HG03108 (cell line): ENCODE measurements around the gene FBXO40.
A peak's percentile ranks its signal among the peaks of the same experiment; 100 is the strongest.

Experiments
- ATAC-seq: cut with Tn5 transposase; IDR thresholded peaks from one replicate; pipeline ENCODE4 v1.9.1; 2021; ENCODE audit warnings: moderate library complexity; ENCODE audit not compliant: unreplicated experiment

The FBXO40 gene

GRCh38 chr3:121619691-121620090 lies 26.5 kb downstream of the FBXO40 start:
- no peak for ATAC-seq

GRCh38 chr3:121621491-121621890 lies 28.3 kb downstream of the FBXO40 start:
- ATAC-seq, result no peak

DNA sequence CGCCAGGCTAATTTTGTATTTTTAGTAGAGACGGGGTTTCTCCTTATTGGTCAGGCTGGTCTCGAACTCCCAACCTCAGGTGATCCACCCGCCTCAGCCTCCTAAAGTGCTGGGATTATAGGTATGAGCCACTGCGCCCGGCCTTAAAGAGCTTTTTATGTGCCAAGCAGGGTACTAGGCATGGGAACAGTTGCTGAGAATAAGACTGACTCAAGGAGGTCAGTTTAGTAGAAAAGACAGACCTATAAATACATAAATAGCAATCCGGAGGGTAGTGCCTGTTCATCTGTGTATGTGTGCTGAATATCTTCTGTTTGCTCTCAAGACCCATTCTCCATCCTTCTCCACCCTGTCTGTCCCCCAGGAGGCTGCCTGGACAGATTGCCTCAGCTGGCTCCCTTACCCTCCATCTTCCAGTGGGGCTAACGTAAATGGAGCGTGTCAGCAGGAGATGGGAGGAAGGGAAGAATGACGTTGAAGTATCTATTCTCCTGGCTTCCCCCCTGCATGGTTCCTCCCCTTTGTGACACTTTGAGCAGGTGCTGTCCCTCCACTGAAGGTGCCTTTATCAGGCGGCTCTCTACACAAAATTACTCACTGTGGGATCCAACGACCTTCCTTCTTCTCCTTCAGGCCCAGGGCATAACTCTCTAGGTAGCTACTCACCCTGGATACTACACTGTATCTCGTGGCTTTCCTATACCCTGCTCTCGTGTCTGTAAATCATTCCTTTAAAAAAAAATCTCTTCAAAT lies 31.1 kb downstream of the FBXO40 start:
- no peak for ATAC-seq

DNA sequence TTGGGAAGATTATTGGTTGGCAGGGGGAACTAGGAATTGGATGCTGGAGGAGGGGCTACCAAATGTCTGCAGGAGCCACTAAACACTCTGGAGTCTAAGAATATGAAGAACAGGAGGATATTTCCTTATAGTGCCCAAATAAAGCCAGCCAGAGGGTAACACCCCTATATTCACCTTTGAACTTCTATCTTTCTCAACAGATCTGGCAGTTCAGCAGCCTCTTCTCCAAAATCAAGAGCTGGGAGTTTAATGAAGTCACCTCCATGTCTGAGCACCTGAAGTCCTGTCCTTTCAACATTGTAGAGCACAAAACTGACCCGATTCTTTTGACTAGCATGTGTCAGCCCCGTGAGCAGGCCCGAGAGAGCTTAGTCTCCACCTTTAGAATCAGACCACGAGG lies 33.3 kb downstream of the FBXO40 start:
- no peak for ATAC-seq

GRCh38 chr3:121627211-121627610 lies 34.0 kb downstream of the FBXO40 start:
- ATAC-seq, result no peak

DNA sequence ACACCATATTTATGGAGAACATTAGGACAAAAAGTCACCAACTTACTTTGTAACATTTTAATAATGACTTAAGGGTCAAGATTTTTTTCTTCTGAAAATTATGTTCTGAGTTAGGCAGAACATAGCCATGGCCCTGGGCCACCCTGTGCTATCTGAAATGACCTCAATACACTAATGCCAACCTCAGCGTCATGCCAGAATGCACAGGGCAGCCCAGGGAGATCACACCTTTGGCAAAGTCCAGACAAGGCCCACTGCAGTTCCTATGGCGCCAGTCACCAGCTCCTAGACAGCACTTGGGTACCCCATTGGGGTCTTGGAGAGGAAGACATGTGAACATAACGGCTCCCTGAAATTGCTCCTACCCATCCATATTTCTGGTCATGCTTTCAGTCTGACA lies 34.4 kb downstream of the FBXO40 start:
- no peak for ATAC-seq

DNA sequence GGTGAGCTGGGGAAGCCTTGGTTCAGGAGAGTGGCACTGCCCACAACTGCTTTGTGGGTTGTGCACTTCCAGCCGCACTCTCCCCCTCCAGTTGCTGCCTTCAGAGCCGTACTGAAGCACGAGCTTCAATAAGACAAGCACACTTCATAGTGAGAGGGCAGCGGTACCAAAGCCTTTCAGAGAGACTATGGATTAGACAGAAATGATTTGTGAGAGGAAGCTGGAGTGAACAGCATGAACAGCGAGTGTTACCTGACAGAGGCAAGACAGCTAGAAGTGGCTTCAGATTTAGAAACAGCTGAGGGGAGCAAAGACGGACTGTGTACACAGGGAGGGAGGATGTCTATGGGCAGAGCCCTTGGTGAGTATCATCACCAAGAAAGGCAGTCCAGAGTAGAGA lies 36.4 kb downstream of the FBXO40 start:
- ATAC-seq, result no peak

- ATAC-seq, result no peak
Measured at GRCh38 chr3:121630355-121630754, 37.2 kb downstream of the FBXO40 start.

DNA sequence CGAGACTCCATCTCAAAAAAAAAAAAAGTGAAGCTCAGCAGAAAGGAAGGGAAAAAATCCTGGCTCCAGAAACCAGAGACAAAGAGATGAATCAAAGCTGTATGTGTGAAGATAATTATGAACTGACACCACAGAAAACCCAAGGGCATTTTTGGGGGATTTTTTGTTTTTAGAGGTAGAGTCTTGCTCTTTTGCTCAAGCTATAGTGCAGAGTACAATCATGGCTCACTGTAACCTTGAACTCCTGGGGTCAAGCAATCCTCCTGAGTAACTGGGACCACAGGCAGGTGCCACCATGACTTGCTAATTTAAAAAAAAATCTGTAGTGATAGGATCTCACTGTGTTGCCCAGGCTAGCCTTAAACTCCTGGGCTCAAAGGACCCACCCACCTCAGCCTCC lies 44.7 kb downstream of the FBXO40 start:
- ATAC-seq, result no peak

- ATAC-seq, result no peak
Measured at GRCh38 chr3:121641127-121641526, 47.9 kb downstream of the FBXO40 start.

- no peak for ATAC-seq
Measured at GRCh38 chr3:121642601-121643314, 49.6 kb downstream of the FBXO40 start.

- ATAC-seq, result no peak
Measured at GRCh38 chr3:121645054-121645453, 51.9 kb downstream of the FBXO40 start.

- ATAC-seq, result no peak
Measured at GRCh38 chr3:121648219-121648958, 55.2 kb downstream of the FBXO40 start.

DNA sequence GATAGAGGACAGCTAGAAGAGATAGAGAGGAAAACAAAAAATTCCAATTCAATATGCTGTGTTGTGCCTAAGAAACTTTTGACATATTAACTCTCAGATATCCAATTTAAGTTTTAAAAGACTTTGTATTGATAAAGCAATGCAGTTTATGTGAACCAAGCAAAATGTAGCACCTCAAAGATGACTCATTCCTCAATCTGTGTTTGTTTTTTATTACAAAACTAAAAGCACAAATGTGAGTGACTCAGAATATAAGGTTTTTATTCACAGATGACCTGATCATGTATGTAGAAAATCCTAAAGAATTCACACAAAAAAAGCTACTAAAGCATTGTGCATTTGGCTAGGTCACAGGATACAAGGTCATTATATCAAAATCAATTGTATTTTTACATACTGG lies 56.5 kb downstream of the FBXO40 start:
- no peak for ATAC-seq

DNA sequence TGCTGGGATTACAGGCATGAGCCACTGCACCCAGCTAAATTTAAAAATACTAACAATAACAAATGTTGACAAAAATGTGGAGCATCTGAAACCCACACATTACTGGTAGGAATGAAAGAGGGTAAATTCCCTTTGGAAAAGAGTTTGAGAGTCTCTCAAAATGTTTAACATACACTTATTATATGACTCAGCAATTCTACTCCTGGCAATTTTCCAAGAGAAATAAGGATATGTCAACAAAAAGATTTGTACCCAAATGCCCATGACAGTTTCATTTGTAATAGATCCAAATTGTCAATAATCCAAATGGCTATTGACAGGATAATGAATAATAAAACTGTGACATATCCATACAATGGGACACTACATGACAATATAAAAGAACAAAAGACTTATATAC lies 58.5 kb downstream of the FBXO40 start:
- ATAC-seq, result no peak

DNA sequence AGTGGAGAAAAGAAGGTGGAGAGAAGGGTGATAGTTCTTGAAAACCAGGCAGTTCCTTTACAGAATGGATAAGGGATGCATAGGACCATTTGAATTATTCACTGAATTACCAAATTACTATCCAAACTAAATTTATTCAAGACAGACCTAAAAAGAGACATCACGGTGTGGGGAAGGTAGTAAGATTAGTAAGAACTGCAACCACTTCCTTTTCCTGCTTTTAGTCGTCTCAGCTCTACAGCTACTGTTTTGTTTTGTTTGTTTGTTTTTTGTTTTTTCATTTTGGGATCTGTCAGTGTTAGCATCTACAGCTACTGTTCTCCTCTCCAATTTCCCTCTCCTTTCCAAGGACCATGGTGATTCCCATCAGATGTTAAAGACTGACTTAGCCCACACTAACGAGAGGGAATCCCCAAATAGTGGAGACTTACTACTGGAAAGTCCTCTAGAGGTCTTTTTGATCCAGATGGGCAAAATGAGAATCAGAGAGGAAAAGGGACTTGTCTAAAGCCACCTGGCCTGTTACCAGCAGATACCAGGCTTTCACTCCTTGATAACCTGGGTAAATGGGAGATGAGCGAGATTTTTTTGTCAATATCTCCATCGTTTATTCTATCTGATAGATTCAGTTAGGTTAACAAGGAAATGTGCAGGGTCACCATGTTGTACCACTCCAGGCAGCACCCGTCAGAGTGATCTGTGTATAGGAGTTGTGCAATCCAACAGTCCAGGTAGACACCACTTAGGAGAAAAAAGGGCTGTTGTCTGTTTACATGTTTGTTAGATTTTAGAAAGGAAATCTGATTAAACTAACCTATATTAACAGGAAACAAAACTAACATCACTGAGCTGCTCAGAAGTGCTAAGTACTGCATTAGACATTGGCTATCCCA lies 61.6 kb downstream of the FBXO40 start:
- peak; percentile 70 for ATAC-seq

- no peak for ATAC-seq
Measured at GRCh38 chr3:121658716-121659435, 65.7 kb downstream of the FBXO40 start.

- no peak for ATAC-seq
Measured at GRCh38 chr3:121659586-121659985, 66.4 kb downstream of the FBXO40 start.

DNA sequence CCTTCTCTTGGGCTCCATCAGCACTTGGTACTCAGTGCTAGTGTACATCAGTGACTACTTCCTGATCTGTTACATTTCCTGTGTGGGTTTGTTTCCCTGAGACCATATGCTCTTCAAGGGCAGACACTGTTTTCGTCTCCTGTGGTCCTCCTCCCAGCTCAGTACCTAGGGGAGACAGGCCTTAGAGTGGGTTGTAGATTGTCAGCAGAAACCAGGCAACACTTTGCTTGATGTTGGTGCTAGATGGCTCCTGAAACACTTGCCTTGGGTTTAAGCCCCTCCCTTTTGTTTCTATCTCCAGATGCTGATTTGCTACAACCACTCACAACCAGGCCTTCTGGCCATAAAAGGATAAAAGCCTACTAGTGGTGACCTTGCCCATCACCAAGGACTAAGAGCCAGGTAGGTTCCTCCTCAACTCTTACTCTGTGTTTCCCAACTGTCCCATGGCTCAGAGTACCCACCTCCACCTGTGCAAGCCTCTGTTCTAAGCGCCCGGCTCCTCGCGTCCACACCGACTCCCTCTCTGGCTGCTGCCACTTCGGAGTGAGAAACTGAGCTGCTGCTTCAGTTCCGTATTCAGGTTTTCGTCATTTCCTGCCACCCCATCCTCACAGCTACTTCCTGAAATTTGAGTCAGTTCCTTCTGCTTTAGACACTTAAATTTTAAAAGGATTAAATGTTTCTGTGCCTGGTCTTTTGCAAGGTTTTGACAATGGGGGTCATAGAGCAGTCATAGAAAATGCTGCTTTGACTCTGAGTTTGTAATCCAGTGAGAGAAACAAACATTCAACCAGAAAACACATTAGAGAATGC lies 67.4 kb downstream of the FBXO40 start, which contains the start of gene HCLS1:
Gene HCLS1 (minus strand): TSS at position 548 of the 816 bp plus-strand sequence. CDS start 2,556 bp downstream, outside the sequence.
- ATAC-seq, result peak; percentile 74
